Measurements from ENCODE around the gene CMSS1.

Gene CMSS1

DNA sequence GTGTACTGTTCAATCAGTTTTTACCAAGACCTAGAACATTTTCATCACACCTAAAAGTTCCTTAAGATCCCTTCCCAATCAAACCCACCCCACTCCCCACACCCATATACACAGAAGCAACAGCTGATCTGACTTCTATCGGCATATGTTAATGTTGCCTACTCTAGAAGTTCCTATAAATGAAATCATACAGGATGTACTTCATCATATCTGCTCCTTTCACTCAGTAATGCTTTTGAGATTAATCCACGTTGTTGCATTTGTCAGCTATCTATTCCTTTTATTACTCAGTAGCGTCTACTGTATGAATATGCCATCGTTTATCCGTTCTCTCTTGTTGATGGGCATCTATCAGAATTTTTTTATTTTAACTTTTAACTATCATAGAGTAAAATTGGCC, 310.9 kb downstream of the CMSS1 start:
- Histone ChIP-seq H3K9me3 (no peaks in the 10 kb centered on the region), H3K36me3 (no peaks in the 10 kb centered on the region), H3K27me3 (no peaks in the 10 kb centered on the region), H3K4me3 (ENCODE audit: low read depth, low read length) (no peak overlapping the region), H3K4me1 (peaks cover 25% of the 10 kb centered on the region)
- TF ChIP-seq, protein P1, sequence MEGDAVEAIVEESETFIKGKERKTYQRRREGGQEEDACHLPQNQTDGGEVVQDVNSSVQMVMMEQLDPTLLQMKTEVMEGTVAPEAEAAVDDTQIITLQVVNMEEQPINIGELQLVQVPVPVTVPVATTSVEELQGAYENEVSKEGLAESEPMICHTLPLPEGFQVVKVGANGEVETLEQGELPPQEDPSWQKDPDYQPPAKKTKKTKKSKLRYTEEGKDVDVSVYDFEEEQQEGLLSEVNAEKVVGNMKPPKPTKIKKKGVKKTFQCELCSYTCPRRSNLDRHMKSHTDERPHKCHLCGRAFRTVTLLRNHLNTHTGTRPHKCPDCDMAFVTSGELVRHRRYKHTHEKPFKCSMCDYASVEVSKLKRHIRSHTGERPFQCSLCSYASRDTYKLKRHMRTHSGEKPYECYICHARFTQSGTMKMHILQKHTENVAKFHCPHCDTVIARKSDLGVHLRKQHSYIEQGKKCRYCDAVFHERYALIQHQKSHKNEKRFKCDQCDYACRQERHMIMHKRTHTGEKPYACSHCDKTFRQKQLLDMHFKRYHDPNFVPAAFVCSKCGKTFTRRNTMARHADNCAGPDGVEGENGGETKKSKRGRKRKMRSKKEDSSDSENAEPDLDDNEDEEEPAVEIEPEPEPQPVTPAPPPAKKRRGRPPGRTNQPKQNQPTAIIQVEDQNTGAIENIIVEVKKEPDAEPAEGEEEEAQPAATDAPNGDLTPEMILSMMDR (IDR thresholded peaks at IDR 0.05; ENCODE audit: low read depth, low read length): no peak
- DNase-seq: no peak

DNA sequence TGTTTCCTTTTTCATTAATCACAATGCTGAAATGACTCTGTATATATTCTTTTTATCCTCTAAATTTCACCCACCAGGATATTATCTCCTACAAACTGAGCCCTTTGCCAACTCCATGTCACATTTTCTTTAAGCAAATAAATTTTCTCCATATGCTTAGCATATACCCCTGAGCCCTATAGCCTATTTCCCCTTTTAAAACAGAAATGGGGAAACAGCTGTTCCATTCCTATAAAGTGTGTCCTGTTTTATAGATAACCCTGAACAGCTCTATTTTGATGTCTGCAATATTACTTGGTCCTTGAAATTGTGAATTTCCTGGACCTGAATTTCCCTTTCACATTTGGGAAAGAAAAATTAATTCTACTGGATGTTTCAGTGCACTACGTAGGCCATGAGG, 312.3 kb downstream of the CMSS1 start:
- TF ChIP-seq, protein P1 (IDR thresholded peaks at IDR 0.05; ENCODE audit: low read depth, low read length): no peak
- H3K4me1 ChIP-seq: peaks cover 19% of the 10 kb centered on the region
- H3K4me3 ChIP-seq (ENCODE audit: low read depth, low read length): no peak overlapping the region
- H3K27me3 ChIP-seq: no peaks in the 10 kb centered on the region
- H3K36me3 ChIP-seq: no peaks in the 10 kb centered on the region
- DNase-seq: no peak
- H3K9me3 ChIP-seq: no peaks in the 10 kb centered on the region

DNA sequence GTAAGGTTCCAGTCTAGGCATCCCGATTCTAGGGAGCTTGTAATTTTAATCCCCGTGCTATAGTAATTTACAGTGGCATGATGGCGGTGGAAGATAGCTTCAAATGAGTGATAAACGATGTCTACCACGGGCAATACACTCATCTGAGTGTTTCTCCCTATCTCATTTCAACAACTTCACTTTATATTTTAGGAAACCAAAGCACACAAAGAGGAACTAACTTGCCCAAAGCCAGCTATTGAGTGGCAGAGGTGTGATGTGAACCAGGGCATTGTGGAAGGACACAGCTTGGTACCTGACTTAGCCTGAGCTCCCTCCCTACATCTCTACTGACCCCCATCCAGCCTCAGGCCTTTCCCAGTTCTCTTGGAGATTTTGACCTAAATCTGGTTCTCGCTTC, 313.6 kb downstream of the CMSS1 start:
- Histone ChIP-seq H3K36me3 (no peaks in the 10 kb centered on the region), H3K9me3 (no peaks in the 10 kb centered on the region), H3K27me3 (no peaks in the 10 kb centered on the region), H3K4me1 (peaks cover 14% of the 10 kb centered on the region), H3K4me3 (ENCODE audit: low read depth, low read length) (no peak overlapping the region)
- DNase-seq: no peak
- TF ChIP-seq, protein P1 (IDR thresholded peaks at IDR 0.05; ENCODE audit: low read depth, low read length): no peak

DNA sequence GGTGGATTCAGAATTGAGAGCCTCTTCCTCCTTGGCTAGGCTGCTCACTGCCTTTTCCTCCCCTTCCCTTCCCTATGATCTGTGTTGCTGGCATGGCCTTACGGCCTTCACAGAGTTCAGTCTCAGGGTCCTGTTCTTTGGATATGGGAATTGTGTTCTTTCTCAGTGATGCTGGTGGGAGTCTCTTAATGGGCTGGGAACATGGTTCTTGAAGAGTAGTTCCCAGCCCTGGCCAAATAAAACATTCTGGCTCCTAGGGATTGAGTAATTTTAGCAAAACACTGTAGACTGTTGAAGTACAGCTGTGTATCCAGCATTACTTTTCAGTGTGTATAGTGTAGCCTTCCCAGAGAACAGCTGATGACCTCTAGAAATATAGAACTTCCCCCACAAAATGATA, 319.3 kb downstream of the CMSS1 start:
- TF ChIP-seq, protein P1 (IDR thresholded peaks at IDR 0.05; ENCODE audit: low read depth, low read length): no peak
- DNase-seq: no peak
- no peaks in the 10 kb centered on the region for H3K4me1 ChIP-seq

DNA sequence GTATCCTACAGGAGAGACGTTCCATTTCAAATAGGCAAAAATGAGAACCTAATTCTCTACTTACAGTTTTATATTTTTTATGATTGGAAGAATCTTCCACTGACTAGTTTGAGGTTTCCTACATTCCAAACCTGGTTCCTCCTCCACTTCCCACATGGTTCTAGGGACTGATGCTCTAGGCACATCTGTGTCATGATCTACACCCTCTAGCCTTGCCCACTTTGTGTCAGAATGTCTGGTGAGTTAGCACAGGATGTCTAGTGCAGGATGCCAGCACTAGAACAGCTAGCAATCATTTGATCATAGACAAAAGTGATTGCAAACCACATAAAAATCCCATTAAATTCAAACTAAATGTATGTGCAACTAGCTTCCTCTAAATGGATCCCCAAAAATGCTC, 323.3 kb downstream of the CMSS1 start:
- Histone ChIP-seq H3K9me3 (no peaks in the 10 kb centered on the region), H3K4me1 (no peaks in the 10 kb centered on the region), H3K27me3 (no peaks in the 10 kb centered on the region), H3K36me3 (no peaks in the 10 kb centered on the region), H3K4me3 (ENCODE audit: low read depth, low read length) (no peak overlapping the region)
- no peak for DNase-seq
- TF ChIP-seq, protein P1 (IDR thresholded peaks at IDR 0.05; ENCODE audit: low read depth, low read length): no peak

More for the DNA sequence above, 319.3 kb downstream of the CMSS1 start:
- Histone ChIP-seq H3K9me3 (no peaks in the 10 kb centered on the region), H3K4me3 (ENCODE audit: low read depth, low read length) (no peak overlapping the region), H3K36me3 (no peaks in the 10 kb centered on the region), H3K27me3 (no peaks in the 10 kb centered on the region)

DNA sequence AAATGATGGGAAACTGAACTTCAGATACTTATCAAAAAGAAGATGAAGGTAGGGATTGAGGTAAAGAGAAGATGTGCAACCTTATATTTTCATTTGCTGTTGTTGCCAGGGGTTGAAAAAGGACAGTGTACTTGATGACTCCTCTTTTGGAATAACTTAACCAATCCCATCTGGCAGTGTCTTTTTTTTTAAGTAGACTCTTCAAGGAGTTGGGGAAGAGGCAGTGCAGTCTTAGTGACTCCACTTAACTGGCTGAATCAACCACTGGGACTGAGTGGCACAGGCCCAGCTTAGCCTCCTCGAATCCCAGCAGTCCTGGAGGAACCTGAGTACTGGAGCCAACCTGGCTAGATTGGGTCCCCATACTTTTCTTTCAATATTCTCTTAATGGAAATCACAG, 323.9 kb downstream of the CMSS1 start:
- no peaks in the 10 kb centered on the region for H3K36me3 ChIP-seq
- TF ChIP-seq, protein P1 (IDR thresholded peaks at IDR 0.05; ENCODE audit: low read depth, low read length): no peak
- no peaks in the 10 kb centered on the region for H3K4me1 ChIP-seq
- no peaks in the 10 kb centered on the region for H3K27me3 ChIP-seq
- H3K4me3 ChIP-seq (ENCODE audit: low read depth, low read length): no peak overlapping the region
- DNase-seq: no peak
- H3K9me3 ChIP-seq: no peaks in the 10 kb centered on the region
